CD4-positive, alpha-beta T cell treated with Interleukin-21 for 1 hour (primary cell): ENCODE results near the gene P2RY6.
A peak's percentile ranks its signal among the peaks of the same experiment; 100 is the strongest.

Source experiments
- DNase-seq: peaks from one replicate; pipeline ENCODE4 v3.0.0-alpha.2; 2020

P2RY6 gene

DNA sequence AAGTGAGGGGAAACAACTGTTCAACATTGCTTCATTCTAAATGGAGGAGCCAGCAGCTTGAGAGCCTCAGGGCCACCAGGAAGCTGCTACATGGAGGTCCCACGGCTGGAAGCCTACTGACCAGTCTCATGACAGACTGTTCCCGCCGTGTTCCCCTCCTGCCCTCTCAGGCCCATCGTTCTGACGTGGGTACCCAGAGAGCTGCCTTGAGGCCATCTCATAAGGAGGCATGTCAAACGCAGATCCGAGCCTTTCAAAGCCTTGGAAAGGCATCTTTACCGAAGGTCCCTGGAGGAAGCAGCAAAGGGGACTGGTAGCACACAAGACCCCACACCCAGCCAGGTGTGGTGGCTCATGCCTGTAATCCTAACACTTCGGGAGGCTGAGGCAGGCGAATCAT is 27.6 kb downstream of the P2RY6 start:
- DNase-seq = no peak

DNA sequence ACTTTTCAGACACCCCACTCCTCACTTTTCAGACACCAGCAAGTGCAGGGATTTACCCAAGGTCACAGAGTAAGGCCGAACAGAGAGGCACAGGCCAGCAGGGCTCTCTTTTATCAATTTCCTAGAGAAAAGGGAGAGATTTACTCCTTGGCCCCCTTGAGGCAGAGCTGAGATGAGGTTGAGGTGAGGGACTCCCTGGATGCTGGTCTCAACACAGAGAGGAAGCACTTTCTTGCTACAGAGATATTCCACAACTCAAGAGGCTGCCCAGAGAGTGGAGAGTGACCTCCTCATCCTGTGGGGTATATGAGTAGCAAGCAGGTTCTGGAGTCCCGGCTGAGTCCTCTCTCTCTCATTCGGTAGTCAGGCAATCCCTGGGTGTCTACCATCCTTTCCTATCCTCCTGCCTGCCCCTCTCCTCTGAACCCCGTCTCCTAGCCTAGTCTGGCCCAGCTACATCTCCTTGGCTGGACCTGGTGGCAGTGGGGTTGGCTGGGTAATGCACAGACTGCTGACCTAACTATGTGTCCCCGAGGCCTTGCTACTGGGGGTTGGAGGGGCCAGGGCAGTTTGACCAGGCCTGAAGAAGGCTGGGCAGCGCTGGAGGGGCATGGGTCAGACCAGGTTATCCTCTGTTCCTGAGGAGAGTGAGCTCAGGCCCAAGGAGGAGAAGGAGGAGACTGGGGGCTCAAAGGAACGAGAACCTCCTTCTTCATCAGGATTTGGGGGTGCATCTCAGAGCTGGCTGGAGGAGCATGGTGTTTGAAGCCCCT is 34.1 kb downstream of the P2RY6 start:
- DNase-seq = no peak

- no peak for DNase-seq
Measured at GRCh38 chr11:73306977-73307322, 34.8 kb downstream of the P2RY6 start.

- peak; percentile 88 for DNase-seq
Measured at GRCh38 chr11:73307323-73308002, 35.3 kb downstream of the P2RY6 start.

GRCh38 chr11:73308003-73308960 is 36.1 kb downstream of the P2RY6 start, which contains the start of gene ARHGEF17:
Gene ARHGEF17, plus strand, starts transcription at chr11:73308276. Its CDS starts 363 bp downstream, at chr11:73308639.
- DNase-seq = peak; percentile 41

DNA sequence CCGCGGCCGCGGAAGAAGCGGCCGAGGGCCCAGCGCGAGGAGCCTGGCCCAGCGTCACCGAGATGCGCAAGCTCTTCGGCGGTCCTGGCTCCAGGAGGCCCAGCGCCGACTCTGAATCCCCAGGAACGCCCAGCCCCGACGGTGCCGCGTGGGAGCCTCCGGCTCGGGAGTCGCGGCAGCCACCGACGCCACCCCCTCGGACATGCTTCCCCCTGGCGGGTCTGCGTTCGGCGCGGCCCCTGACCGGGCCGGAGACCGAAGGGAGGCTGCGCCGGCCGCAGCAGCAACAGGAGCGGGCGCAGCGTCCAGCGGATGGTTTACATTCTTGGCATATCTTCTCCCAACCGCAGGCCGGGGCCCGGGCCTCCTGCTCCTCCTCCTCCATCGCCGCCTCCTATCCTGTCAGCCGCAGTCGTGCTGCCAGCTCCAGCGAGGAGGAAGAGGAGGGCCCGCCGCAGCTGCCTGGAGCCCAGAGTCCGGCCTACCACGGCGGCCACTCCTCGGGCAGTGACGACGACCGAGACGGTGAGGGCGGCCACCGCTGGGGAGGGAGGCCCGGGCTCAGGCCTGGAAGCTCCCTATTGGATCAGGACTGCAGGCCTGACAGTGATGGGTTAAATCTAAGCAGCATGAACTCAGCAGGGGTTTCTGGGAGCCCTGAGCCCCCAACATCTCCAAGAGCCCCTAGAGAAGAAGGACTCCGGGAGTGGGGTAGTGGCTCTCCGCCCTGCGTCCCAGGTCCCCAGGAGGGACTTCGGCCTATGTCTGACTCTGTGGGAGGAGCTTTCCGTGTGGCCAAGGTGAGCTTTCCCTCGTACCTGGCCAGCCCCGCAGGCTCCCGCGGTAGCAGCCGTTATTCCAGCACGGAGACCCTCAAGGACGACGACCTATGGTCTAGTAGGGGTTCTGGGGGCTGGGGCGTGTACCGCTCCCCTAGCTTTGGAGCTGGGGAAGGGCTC is 37.1 kb downstream of the P2RY6 start:
- no peak for DNase-seq

GRCh38 chr11:73310076-73310475 is 37.9 kb downstream of the P2RY6 start:
- no peak for DNase-seq

GRCh38 chr11:73310661-73311393 is 38.7 kb downstream of the P2RY6 start:
- no peak for DNase-seq

DNA sequence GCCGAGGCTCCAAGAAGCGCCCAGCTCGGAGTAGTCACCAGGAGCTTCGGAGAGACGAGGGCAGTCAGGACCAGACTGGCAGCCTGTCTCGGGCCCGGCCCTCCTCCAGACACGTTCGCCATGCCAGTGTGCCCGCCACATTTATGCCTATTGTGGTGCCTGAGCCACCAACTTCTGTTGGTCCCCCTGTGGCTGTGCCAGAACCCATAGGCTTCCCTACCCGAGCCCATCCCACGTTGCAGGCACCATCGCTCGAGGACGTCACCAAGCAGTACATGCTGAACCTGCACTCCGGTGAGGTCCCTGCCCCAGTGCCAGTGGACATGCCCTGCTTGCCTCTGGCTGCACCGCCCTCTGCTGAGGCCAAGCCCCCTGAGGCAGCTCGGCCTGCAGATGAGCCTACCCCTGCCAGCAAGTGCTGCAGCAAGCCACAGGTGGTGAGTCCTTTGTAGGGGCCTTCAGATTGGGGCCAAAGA is 39.3 kb downstream of the P2RY6 start:
- no peak for DNase-seq

GRCh38 chr11:73312036-73312435 is 39.9 kb downstream of the P2RY6 start:
- DNase-seq = no peak

GRCh38 chr11:73312851-73313327 is 40.8 kb downstream of the P2RY6 start:
- DNase-seq = no peak

- DNase-seq = no peak
Measured at GRCh38 chr11:73313652-73314051, 41.5 kb downstream of the P2RY6 start.

GRCh38 chr11:73314117-73314961 is 42.2 kb downstream of the P2RY6 start:
- no peak for DNase-seq

- DNase-seq = no peak
Measured at GRCh38 chr11:73315293-73316020, 43.3 kb downstream of the P2RY6 start.

DNA sequence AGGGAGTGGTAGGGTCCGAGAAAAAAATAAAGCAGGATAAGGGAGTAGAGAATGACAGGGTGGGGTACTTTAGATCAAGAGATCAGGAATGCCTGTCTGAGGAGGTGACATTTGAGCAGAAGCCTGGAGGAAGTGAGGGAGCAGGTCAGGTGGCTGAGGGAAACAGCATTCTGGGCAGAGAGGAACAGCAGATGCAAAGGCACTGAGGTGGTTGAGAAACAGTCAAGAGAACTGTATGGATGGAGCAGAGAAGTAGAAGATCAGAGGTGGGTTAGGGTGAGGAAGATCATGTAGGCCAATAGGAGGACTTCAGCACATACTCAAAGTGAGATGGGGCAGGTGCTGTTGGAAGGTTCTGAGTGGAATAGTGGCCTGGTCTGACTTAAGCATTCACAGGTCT is 44.3 kb downstream of the P2RY6 start:
- no peak for DNase-seq

- DNase-seq = no peak
Measured at GRCh38 chr11:73317373-73317772, 45.2 kb downstream of the P2RY6 start.

DNA sequence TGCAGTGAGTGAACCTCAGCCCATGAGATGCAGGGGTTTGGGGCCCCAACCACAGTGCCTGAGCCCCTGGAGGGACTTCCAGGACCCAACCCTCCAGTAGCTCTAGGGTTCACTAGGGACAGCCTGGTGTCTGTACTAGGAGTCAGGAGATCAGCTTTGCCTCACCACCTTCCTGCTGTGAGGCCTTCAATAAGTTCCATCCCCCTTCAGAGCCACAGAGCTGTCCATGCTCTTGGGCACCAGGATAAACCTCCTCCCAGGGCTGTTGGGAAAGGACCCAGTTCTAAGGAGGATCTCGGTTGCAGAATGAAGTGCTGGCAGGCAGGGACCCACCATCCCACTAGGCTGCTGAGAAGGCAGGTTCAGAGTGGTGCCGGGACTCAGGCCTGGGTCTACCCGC is 45.7 kb downstream of the P2RY6 start:
- DNase-seq = no peak

DNA sequence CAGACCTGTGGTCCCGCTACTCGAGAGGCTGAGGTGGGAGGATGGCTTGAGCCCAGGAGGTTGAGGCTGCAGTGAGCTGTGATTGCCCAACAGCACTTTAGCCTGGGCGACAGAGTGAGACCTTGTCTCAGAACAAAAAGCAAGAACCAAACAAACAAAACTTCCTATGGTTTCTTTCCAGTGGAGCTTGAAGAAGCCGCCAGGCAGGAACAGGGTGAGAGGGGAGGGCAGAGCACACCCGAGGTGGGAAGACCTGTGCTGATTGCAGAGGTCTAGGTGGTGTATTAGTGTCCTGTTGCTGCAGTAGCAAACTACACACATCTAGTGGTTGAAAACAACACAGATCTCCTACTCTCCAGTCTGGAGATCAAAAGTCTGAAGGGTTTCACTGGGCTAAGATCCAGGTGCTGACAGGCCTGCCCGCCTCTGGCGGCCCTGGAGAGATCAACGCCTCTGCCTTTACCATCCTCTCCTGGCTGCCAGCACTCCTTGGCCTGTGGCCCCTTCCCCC is 46.4 kb downstream of the P2RY6 start:
- no peak for DNase-seq
